Keratinocyte (primary cell): ENCODE results near the gene CDCA7. TPM values are rescaled to one million over a fixed set of nuclear protein-coding genes. Genes with fewer than 3 reads are reported as not detected.

ENCODE experiments used
- DNase-seq: peaks from one replicate; pipeline ENCODE4 v3.0.0-alpha.2; 2011; ENCODE audit warnings: low read depth, missing footprints, low spot score
- FAIRE-seq: peaks from 2 replicates; lab custom pipeline; 2011; peaks lifted over from hg19 to GRCh38; lab: Jason Lieb, UNC
- H2AFZ ChIP-seq: 2 replicates; pipeline ENCODE4 v1.6.0; 2012; ENCODE audit warnings: low read length, control low read depth, inconsistent platforms; ENCODE audit not compliant: control insufficient read depth
- H3K27ac ChIP-seq: 2 replicates; pipeline ENCODE4 v1.5.1; 2011; ENCODE audit warnings: low read length; ENCODE audit not compliant: control insufficient read depth, insufficient read depth
- H3K27me3 ChIP-seq: 3 replicates; pipeline ENCODE4 v1.6.0; 2011; ENCODE audit warnings: low read length; ENCODE audit not compliant: control insufficient read depth, insufficient read depth; ENCODE audit errors: extremely low read depth
- H3K36me3 ChIP-seq, 2 experiments: 2 replicates in 1 of 2; 3 replicates in 1 of 2; pipeline ENCODE4 v1.5.1; 2011; ENCODE audit warnings: low read length in 2 of 2, mild to moderate bottlenecking in 1 of 2; ENCODE audit not compliant: control insufficient read depth in 2 of 2, insufficient read depth in 2 of 2; ENCODE audit errors: extremely low read depth in 1 of 2
- H3K4me1 ChIP-seq: 3 replicates; pipeline ENCODE4 v1.5.1; 2011; ENCODE audit warnings: low read length; ENCODE audit not compliant: control insufficient read depth, insufficient read depth; ENCODE audit errors: extremely low read depth
- H3K4me2 ChIP-seq: 3 replicates; pipeline ENCODE4 v1.6.0; 2011; ENCODE audit warnings: low read depth, low read length; ENCODE audit not compliant: control insufficient read depth, insufficient read depth; ENCODE audit errors: extremely low read depth
- H3K4me3 ChIP-seq, 3 experiments: fragments of 200-600 bp in 1 of 3; sonication (generic) in 1 of 3; 2 replicates in 2 of 3; 3 replicates in 1 of 3; pipeline ENCODE4 v1.5.1; 2011 to 2016; ENCODE audit warnings: low read length in 3 of 3, mild to moderate bottlenecking in 3 of 3, control low read depth in 2 of 3, inconsistent platforms in 1 of 3, low read depth in 1 of 3, mixed read lengths in 1 of 3, mixed run types in 1 of 3, moderate library complexity in 1 of 3; ENCODE audit not compliant: control insufficient read depth in 2 of 3, insufficient read depth in 2 of 3; ENCODE audit errors: extremely low read depth in 1 of 3
- H3K79me2 ChIP-seq: 2 replicates; pipeline ENCODE4 v1.6.0; 2012; ENCODE audit warnings: low read length; ENCODE audit not compliant: control insufficient read depth, insufficient read depth
- H3K9ac ChIP-seq: 3 replicates; pipeline ENCODE4 v1.6.0; 2011; ENCODE audit warnings: low read length; ENCODE audit not compliant: control insufficient read depth, insufficient read depth; ENCODE audit errors: extremely low read depth
- H3K9me1 ChIP-seq: 3 replicates; pipeline ENCODE4 v1.6.0; 2011; ENCODE audit warnings: low read length; ENCODE audit not compliant: control insufficient read depth, insufficient read depth; ENCODE audit errors: extremely low read depth
- H3K9me3 ChIP-seq: 2 replicates; pipeline ENCODE4 v1.5.1; 2012; ENCODE audit warnings: low read depth, low read length; ENCODE audit not compliant: control insufficient read depth
- H4K20me1 ChIP-seq: 3 replicates; pipeline ENCODE4 v1.6.0; 2011; ENCODE audit warnings: low read length; ENCODE audit not compliant: control insufficient read depth, insufficient read depth; ENCODE audit errors: extremely low read depth
- CTCF ChIP-seq, 3 experiments: IDR thresholded peaks in 1 of 3; conservative IDR thresholded peaks in 1 of 3; optimal IDR thresholded peaks in 1 of 3; 2 replicates in 2 of 3; 3 replicates in 1 of 3; pipeline versions ENCODE3 to v1.5.1; 2011; ENCODE audit warnings: low read length in 3 of 3, mild to moderate bottlenecking in 3 of 3, moderate library complexity in 2 of 3, control low read depth in 1 of 3, inconsistent platforms in 1 of 3; ENCODE audit not compliant: insufficient read depth in 2 of 3; ENCODE audit errors: extremely low read depth in 1 of 3
- EZH2 ChIP-seq: IDR thresholded peaks from one replicate; pipeline ENCODE4 v1.6.1; 2012; ENCODE audit warnings: inconsistent platforms, mild to moderate bottlenecking, low read length, moderate library complexity
- dilution Hi-C: fragments of 300-500 bp; cut with MboI; formaldehyde crosslinking; loops from one replicate; pipeline ENCODE4 v1.7.0; 2020; ENCODE audit warnings: low sequenced_read_pairs; ENCODE audit not compliant: extremely low pct_ligation_motif_present
- polyA plus RNA-seq, 5 experiments: library from polyadenylated mRNA; depleted of rRNA in 3 of 5; stranded (reverse) in 3 of 5; stranded (forward) in 1 of 5; unstranded in 1 of 5; fragments of >200 nt; gene quantifications; 1 replicate in 1 of 5; 2 replicates in 3 of 5; 3 replicates in 1 of 5; pipeline versions ENCODE4 v1.2.1 to v1.2.3, GENCODE V29; 2011 to 2012; ENCODE audit warnings: missing spikeins in 2 of 5, low read depth in 1 of 5, low replicate concordance in 1 of 5

The CDCA7 gene
- polyA plus RNA-seq, 1 donor (not counting 4 experiments of a cell fraction or from before 2014, with no cell fraction given) = 30.9 TPM

GRCh38 chr2:173410579-173410978 lies 55.9 kb downstream of the CDCA7 start:
- DNase-seq = no peak
- Histone ChIP-seq H3K9ac (no peak overlapping the region), H3K4me1 (peaks cover 30% of the 10 kb centered on the region), H2AFZ (no peak overlapping the region), H3K4me3 (no peak overlapping the region), H3K36me3 (no peaks in the 10 kb centered on the region), H3K4me2 (no peak overlapping the region), H3K79me2 (no peaks in the 10 kb centered on the region), H3K27ac (no peak overlapping the region), H3K9me3 (no peaks in the 10 kb centered on the region), H3K9me1 (no peaks in the 10 kb centered on the region), H3K27me3 (no peaks in the 10 kb centered on the region), H4K20me1 (no peaks in the 10 kb centered on the region)
- TF ChIP-seq CTCF (optimal IDR thresholded peaks at IDR 0.05 in 1 of 3, IDR thresholded peaks at IDR 0.05 in 1 of 3, conservative IDR thresholded peaks at IDR 0.05 in 1 of 3; ENCODE audit: extremely low read depth in 1 of 3, insufficient read depth in 2 of 3, low read length in 3 of 3) (no peak), EZH2 (no peak)
- dilution Hi-C loops = no loop called here
- no peak for FAIRE-seq

DNA sequence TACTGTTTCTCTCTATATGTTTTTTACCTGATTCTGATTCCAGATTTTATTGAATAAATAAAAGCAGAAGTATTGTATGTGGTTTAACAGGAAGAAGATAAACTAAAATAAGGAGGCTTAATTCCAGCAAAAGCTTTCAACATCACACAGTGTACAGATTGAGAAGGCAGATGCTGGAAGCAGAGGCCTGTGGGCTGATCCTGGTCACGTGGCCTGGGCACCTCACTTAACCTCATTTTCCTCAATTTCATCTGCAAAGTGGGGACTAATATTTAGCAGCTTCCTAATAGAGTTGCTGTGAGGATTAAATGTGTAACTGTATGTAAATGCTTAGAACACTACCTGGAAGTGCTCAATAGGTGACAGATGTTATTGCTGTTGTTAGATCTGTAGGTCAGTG lies 58.0 kb downstream of the CDCA7 start:
- no peak overlapping the region for H3K4me2 ChIP-seq
- H3K9ac ChIP-seq = no peak overlapping the region
- H3K27me3 ChIP-seq = peaks cover 2% of the 10 kb centered on the region
- no peak overlapping the region for H3K27ac ChIP-seq
- peaks cover 20% of the 10 kb centered on the region for H3K4me1 ChIP-seq
- FAIRE-seq = no peak
- no peaks in the 10 kb centered on the region for H4K20me1 ChIP-seq
- DNase-seq = no peak
- H3K79me2 ChIP-seq = no peaks in the 10 kb centered on the region
- TF ChIP-seq CTCF (optimal IDR thresholded peaks at IDR 0.05 in 1 of 3, IDR thresholded peaks at IDR 0.05 in 1 of 3, conservative IDR thresholded peaks at IDR 0.05 in 1 of 3; ENCODE audit: extremely low read depth in 1 of 3, insufficient read depth in 2 of 3, low read length in 3 of 3) = no peak
- no peak for TF ChIP-seq EZH2
- H3K9me3 ChIP-seq = no peaks in the 10 kb centered on the region
- no peak overlapping the region for H2AFZ ChIP-seq
- no peaks in the 10 kb centered on the region for H3K36me3 ChIP-seq
- dilution Hi-C loops = no loop called here
- H3K9me1 ChIP-seq = no peaks in the 10 kb centered on the region
- H3K4me3 ChIP-seq = no peak overlapping the region
